ENCODE data around the gene MESD. TPM values are rescaled to one million over a fixed set of nuclear protein-coding genes. Genes with fewer than 3 reads are reported as not detected.

MESD gene
- total RNA-seq, 2 donors from 2014 or later, result 31.7 to 35.8 TPM

DNA sequence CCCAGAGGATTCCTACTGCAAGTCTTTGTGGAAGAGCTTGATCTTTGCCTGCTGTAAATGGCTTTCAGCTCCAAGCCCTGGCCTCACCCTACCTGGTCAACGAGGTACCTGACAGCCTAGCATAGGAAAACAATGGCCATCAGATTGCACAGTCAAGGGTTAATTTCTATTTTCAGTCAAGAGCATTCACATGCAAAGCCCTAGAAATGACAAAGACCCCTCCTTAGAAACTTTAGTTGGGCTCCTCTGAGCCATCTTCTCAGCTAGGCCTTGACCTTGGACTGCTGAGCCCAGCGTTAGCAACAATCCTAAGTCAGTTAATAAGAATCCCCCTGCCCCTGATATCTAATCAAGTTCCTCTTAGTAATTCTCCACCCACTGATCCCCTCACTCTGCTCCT is 18.5 kb downstream of the MESD start:
- H3K4me1 Mint-ChIP-seq, result peaks cover 27% of the 10 kb centered on the region
- DNase-seq, result no peak
- no peaks in the 10 kb centered on the region for H3K27me3 Mint-ChIP-seq (ENCODE audit: insufficient read depth)
- TF ChIP-seq, protein P1, sequence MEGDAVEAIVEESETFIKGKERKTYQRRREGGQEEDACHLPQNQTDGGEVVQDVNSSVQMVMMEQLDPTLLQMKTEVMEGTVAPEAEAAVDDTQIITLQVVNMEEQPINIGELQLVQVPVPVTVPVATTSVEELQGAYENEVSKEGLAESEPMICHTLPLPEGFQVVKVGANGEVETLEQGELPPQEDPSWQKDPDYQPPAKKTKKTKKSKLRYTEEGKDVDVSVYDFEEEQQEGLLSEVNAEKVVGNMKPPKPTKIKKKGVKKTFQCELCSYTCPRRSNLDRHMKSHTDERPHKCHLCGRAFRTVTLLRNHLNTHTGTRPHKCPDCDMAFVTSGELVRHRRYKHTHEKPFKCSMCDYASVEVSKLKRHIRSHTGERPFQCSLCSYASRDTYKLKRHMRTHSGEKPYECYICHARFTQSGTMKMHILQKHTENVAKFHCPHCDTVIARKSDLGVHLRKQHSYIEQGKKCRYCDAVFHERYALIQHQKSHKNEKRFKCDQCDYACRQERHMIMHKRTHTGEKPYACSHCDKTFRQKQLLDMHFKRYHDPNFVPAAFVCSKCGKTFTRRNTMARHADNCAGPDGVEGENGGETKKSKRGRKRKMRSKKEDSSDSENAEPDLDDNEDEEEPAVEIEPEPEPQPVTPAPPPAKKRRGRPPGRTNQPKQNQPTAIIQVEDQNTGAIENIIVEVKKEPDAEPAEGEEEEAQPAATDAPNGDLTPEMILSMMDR (conservative IDR thresholded peaks at IDR 0.05), result no peak
- H3K9me3 Mint-ChIP-seq, result no peaks in the 10 kb centered on the region
- H3K36me3 Mint-ChIP-seq (ENCODE audit: low read depth), result peaks cover 35% of the 10 kb centered on the region
- WGBS, 2 experiments (ENCODE audit: insufficient coverage in 1 of 2, insufficient read length in 1 of 2), result 44 to 55% methylated on average over 1 to 2 of the region's 2 CpGs
- peaks cover 13% of the 10 kb centered on the region for H3K4me1 ChIP-seq (ENCODE audit: control insufficient read depth, insufficient read depth, low read length)
- H3K27me3 ChIP-seq (ENCODE audit: control insufficient read depth, insufficient read depth, low read length, poor library complexity, severe bottlenecking), result no peaks in the 10 kb centered on the region
- H3K27ac Mint-ChIP-seq, result peak overlapping the region; percentile 53
- H3K9me3 ChIP-seq (ENCODE audit: control insufficient read depth, low read length), result no peaks in the 10 kb centered on the region
- no peak overlapping the region for H3K9ac ChIP-seq (ENCODE audit: extremely low read depth, low read length, poor library complexity, severe bottlenecking)
- peak overlapping the region; percentile 11 for H3K4me3 ChIP-seq (ENCODE audit: low read length)
- H3K4me3 Mint-ChIP-seq, result no peak overlapping the region
- H3K27ac ChIP-seq (ENCODE audit: low read depth, low read length), result no peak overlapping the region
- peaks cover 44% of the 10 kb centered on the region for H3K36me3 ChIP-seq (ENCODE audit: control insufficient read depth, insufficient read depth, low read length)

DNA sequence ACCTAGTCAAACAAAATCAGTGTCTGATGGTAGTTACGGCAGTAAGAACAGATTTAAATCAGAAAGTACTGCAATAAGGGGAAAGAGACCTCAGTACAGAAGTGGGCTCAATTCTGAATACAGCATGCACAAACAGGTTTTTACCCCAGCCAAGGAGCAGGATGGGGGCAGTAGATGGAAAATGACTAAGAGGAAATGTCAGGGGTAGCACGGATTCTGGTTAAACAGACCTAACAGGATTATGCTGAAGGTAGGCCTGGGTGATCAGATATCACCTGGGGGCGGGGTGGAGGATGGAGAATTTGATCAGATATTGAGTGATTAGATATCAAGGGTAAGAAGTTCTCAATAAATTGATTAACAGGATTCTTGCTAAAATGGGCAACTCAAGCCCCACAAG is 19.0 kb downstream of the MESD start:
- Mint-ChIP-seq H3K27ac (no peak overlapping the region), H3K4me3 (no peak overlapping the region), H3K27me3 (ENCODE audit: insufficient read depth) (no peaks in the 10 kb centered on the region), H3K9me3 (peaks cover under 1% of the 10 kb centered on the region), H3K36me3 (ENCODE audit: low read depth) (peaks cover 37% of the 10 kb centered on the region), H3K4me1 (peaks cover 27% of the 10 kb centered on the region)
- Histone ChIP-seq H3K9ac (ENCODE audit: extremely low read depth, low read length, poor library complexity, severe bottlenecking) (no peak overlapping the region), H3K4me3 (ENCODE audit: low read length) (no peak overlapping the region), H3K36me3 (ENCODE audit: control insufficient read depth, insufficient read depth, low read length) (peaks cover 46% of the 10 kb centered on the region), H3K9me3 (ENCODE audit: control insufficient read depth, low read length) (no peaks in the 10 kb centered on the region), H3K27ac (ENCODE audit: low read depth, low read length) (no peak overlapping the region), H3K4me1 (ENCODE audit: control insufficient read depth, insufficient read depth, low read length) (peaks cover 13% of the 10 kb centered on the region), H3K27me3 (ENCODE audit: control insufficient read depth, insufficient read depth, low read length, poor library complexity, severe bottlenecking) (no peaks in the 10 kb centered on the region)
- TF ChIP-seq, protein P1 (conservative IDR thresholded peaks at IDR 0.05), result no peak
- no peak for DNase-seq
- WGBS, 2 experiments (ENCODE audit: insufficient coverage in 1 of 2, insufficient read length in 1 of 2), result 81 to 97% methylated on average over 3 of the region's 3 CpGs

DNA sequence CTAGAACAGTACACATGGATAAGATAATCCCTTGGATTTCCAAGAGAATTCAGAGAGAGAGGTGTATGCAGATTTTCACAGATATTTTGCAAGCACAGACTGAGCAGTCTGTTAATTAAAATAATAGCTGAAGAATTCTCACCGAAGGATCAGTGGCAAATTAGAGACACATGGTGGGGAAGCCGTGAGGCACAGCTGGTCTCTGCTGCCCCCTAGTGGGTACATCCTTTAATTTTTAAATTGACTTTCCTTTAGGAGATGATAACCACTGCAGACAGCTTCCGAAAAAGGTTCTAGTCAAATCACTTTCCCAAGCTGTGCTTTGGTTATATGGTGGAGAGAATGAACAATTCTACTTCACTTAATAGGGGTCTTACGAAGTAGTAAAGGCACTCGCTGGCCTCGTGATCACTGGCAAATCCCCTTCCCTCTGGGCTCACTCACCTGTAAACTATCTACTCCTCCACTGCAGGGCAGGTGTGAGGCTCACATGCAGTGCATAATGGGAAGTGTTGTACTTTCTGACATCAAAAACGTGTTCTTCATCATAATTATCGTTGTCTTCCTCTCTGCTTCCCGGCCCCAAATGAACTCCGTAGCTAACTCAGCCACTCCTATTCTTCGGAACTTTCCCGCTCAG is 19.5 kb downstream of the MESD start:
- Mint-ChIP-seq H3K27ac (peak overlapping the region; percentile 35), H3K36me3 (ENCODE audit: low read depth) (peaks cover 42% of the 10 kb centered on the region), H3K4me1 (peaks cover 27% of the 10 kb centered on the region), H3K4me3 (no peak overlapping the region), H3K9me3 (peaks cover 4% of the 10 kb centered on the region), H3K27me3 (ENCODE audit: insufficient read depth) (no peaks in the 10 kb centered on the region)
- Histone ChIP-seq H3K4me3 (ENCODE audit: low read length) (no peak overlapping the region), H3K9ac (ENCODE audit: extremely low read depth, low read length, poor library complexity, severe bottlenecking) (no peak overlapping the region), H3K36me3 (ENCODE audit: control insufficient read depth, insufficient read depth, low read length) (peaks cover 42% of the 10 kb centered on the region), H3K27ac (ENCODE audit: low read depth, low read length) (no peak overlapping the region), H3K9me3 (ENCODE audit: control insufficient read depth, low read length) (no peaks in the 10 kb centered on the region), H3K4me1 (ENCODE audit: control insufficient read depth, insufficient read depth, low read length) (peaks cover 13% of the 10 kb centered on the region), H3K27me3 (ENCODE audit: control insufficient read depth, insufficient read depth, low read length, poor library complexity, severe bottlenecking) (no peaks in the 10 kb centered on the region)
- WGBS, 2 experiments (ENCODE audit: insufficient coverage in 1 of 2, insufficient read length in 1 of 2), result 62 to 74% methylated on average over 5 to 12 of the region's 12 CpGs
- TF ChIP-seq, protein P1 (conservative IDR thresholded peaks at IDR 0.05), result peak; percentile 91
- peak; percentile 85 for DNase-seq
